Dendritic cell treated with granulocyte-macrophage colony-stimulating factor and Interleukin-4, amounts not matched to agents 40 ng/mL and 50 ng/mL, for 4 days (primary cell): ENCODE data around the gene KRTAP10-7.

Source experiments
- H3K27ac Mint-ChIP-seq: one replicate; pipeline ENCODE4 v1.8.0; 2022; ENCODE audit warnings: mild to moderate bottlenecking, mixed read lengths
- H3K27me3 Mint-ChIP-seq: one replicate; pipeline ENCODE4 v1.8.0; 2022; ENCODE audit warnings: mild to moderate bottlenecking, mixed read lengths
- H3K36me3 Mint-ChIP-seq: one replicate; pipeline ENCODE4 v1.8.0; 2022; ENCODE audit warnings: low read depth, mixed read lengths
- H3K4me1 Mint-ChIP-seq: one replicate; pipeline ENCODE4 v1.8.0; 2022; ENCODE audit warnings: low read depth, mixed read lengths
- H3K4me3 Mint-ChIP-seq: one replicate; pipeline ENCODE4 v1.8.0; 2022; ENCODE audit warnings: mild to moderate bottlenecking, moderate library complexity, mixed read lengths
- H3K9me3 Mint-ChIP-seq: one replicate; pipeline ENCODE4 v1.8.0; 2022; ENCODE audit warnings: mixed read lengths
- intact Hi-C: fragments of 100-400 bp; cut with micrococcal nuclease; formaldehyde crosslinking; loops from one replicate; pipeline ENCODE4 v1.15.0; 2022

KRTAP10-7 gene

DNA sequence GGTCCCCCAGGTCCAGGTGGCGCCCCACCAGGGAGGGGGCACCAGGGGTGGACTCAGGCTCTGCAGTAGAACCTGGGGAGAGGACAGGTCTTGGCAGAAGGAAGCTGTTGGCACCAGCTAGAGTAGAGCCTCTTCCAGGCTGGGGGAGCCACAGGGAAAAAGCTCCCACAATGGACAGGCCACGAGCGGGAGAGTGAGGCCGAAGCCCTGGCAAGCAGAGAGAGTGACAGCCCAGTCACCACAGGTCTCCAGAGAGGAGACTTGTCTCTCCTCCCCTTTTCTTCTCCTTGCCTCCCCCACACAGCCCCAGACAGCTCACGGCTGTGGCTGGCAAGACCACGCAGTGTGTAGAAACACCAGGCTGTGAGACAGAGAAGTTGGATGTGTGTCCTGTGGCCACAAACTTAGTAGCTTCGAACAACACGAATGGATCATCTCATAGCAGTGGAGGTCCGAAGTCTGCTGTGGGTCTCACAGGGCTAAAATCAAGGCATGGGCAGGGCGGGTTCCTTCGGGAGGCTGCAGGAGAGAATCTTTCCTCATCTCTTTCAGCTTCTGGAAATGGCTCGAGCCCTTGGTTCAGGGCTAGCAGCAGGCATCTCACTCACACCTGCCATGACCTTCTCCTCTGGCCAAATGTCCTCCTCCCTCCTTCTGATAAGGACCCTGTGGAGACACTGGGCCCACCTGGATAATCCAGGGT, 50.7 kb downstream of the KRTAP10-7 start:
- H3K4me1 Mint-ChIP-seq: no peaks in the 10 kb centered on the region
- peaks cover 5% of the 10 kb centered on the region for H3K9me3 Mint-ChIP-seq
- peaks cover 10% of the 10 kb centered on the region for H3K27me3 Mint-ChIP-seq
- no peak overlapping the region for H3K4me3 Mint-ChIP-seq
- H3K27ac Mint-ChIP-seq: no peak overlapping the region
- intact Hi-C loops: no loop called here
- H3K36me3 Mint-ChIP-seq: no peaks in the 10 kb centered on the region
